HepG2 (cell line): ENCODE measurements around the gene TUBE1. TPM values are rescaled to one million over a fixed set of nuclear protein-coding genes. Genes with fewer than 3 reads are reported as not detected.

ENCODE experiments used
- ATAC-seq: fragments of 200-7000 bp; cut with Tn5 transposase; 3 replicates; pipeline ENCODE4 v1.9.1; 2020; ENCODE audit warnings: mild to moderate bottlenecking, moderate library complexity
- BruUV-seq: library from RNA; stranded (reverse); fragments of 400-500 nt; replicated peaks from 2 replicates; lab custom pipeline; 2021; lab: Mats Ljungman, UMichigan
- CTCF ChIA-PET: fragments of 300-600 bp; formaldehyde crosslinking; extraction: SDS; loops from one replicate; lab custom pipeline; 2021; ENCODE audit warnings: low total read pairs, inconsistent platforms, low intra/inter-chr PET ratio; lab: Yijun Ruan, JAX
- POLR2A ChIA-PET: fragments of 350-600 bp; sonication (Branson Sonifier 250); formaldehyde crosslinking; loops from one replicate; lab custom pipeline; 2020; ENCODE audit warnings: antibody characterized with exemption, inconsistent platforms; lab: Yijun Ruan, JAX
- DNase-seq: peaks from one replicate; pipeline ENCODE4 v3.0.0-alpha.2; 2015; ENCODE audit warnings: low spot score
- FAIRE-seq: peaks from 3 replicates; lab custom pipeline; 2011; peaks lifted over from hg19 to GRCh38; lab: Jason Lieb, UNC
- H2AFZ ChIP-seq: one replicate; pipeline ENCODE4 v1.6.1; 2011; ENCODE audit warnings: low read length, inconsistent platforms
- H3K27ac ChIP-seq: fragments of 300-600 bp; 3 replicates; pipeline ENCODE4 v1.8.0; 2011; ENCODE audit warnings: mixed run types, mild to moderate bottlenecking, mixed read lengths, low read length, inconsistent platforms; ENCODE audit not compliant: insufficient read depth; ENCODE audit errors: extremely low read length
- H3K27me3 ChIP-seq, 2 experiments: fragments of 200-600 bp in 1 of 2; 2 replicates in 1 of 2; 3 replicates in 1 of 2; pipeline versions ENCODE4 v1.6.0 to v1.8.0; 2011; ENCODE audit warnings: low read length in 2 of 2, mild to moderate bottlenecking in 2 of 2, moderate library complexity in 2 of 2, inconsistent platforms in 1 of 2; ENCODE audit not compliant: insufficient read depth in 2 of 2, control insufficient read depth in 1 of 2
- H3K36me3 ChIP-seq, 2 experiments: fragments of 200-600 bp in 1 of 2; replicated peaks in 1 of 2; 2 replicates in 1 of 2; 3 replicates in 1 of 2; pipeline versions ENCODE4 v1.5.1 to v1.8.0; 2011; ENCODE audit warnings: low read length in 2 of 2, inconsistent platforms in 1 of 2; ENCODE audit not compliant: insufficient read depth in 2 of 2, control insufficient read depth in 1 of 2
- H3K4me1 ChIP-seq: 2 replicates; pipeline ENCODE4 v1.5.1; 2012; ENCODE audit warnings: low read length, inconsistent platforms; ENCODE audit not compliant: insufficient read depth
- H3K4me2 ChIP-seq: 2 replicates; pipeline ENCODE4 v1.6.0; 2011; ENCODE audit warnings: low read depth, low read length, inconsistent platforms
- H3K4me3 ChIP-seq, 3 experiments: fragments of 200-600 bp in 1 of 3; sonication (generic), shearing (Covaris generic) in 1 of 3; replicated peaks in 1 of 3; 2 replicates each; pipeline ENCODE4 v1.5.1; 2011 to 2016; ENCODE audit warnings: low read length in 3 of 3, inconsistent platforms in 2 of 3, low read depth in 2 of 3, mild to moderate bottlenecking in 2 of 3, control low read depth in 1 of 3, mixed read lengths in 1 of 3; ENCODE audit not compliant: insufficient read depth in 1 of 3
- H3K79me2 ChIP-seq: one replicate; pipeline ENCODE4 v1.6.1; 2011; ENCODE audit warnings: low read length, inconsistent platforms; ENCODE audit not compliant: insufficient read depth
- H3K9ac ChIP-seq: 2 replicates; pipeline ENCODE4 v1.6.0; 2011; ENCODE audit warnings: mild to moderate bottlenecking, low read depth, low read length, inconsistent platforms; ENCODE audit not compliant: insufficient read depth
- H3K9me3 ChIP-seq: 2 replicates; pipeline ENCODE4 v1.5.1; 2012; ENCODE audit warnings: mild to moderate bottlenecking, low read length
- H4K20me1 ChIP-seq: 2 replicates; pipeline ENCODE4 v1.6.0; 2011; ENCODE audit warnings: inconsistent platforms, mild to moderate bottlenecking, low read length, moderate library complexity; ENCODE audit not compliant: insufficient read depth
- AHR ChIP-seq: IDR thresholded peaks from 2 replicates; pipeline ENCODE4 v1.6.1; 2018; ENCODE audit warnings: missing genetic modification reagents, missing compliant biosample characterization
- FOXC1 ChIP-seq: sonication (generic); formaldehyde crosslinking; IDR thresholded peaks from 2 replicates; pipeline ENCODE4 v1.8.0; 2022; ENCODE audit warnings: mild to moderate bottlenecking, missing genetic modification reagents, borderline replicate concordance
- FOXO1 ChIP-seq: sonication (generic); formaldehyde crosslinking; IDR thresholded peaks from 2 replicates; pipeline ENCODE4 v1.4.0; 2020; ENCODE audit warnings: missing genetic modification reagents
- KLF12 ChIP-seq: sonication (generic); formaldehyde crosslinking; IDR thresholded peaks from 2 replicates; pipeline ENCODE4 v1.4.0; 2020; ENCODE audit warnings: missing genetic modification reagents, borderline replicate concordance
- ONECUT2 ChIP-seq: sonication (generic); formaldehyde crosslinking; IDR thresholded peaks from 2 replicates; pipeline ENCODE4 v1.4.0; 2020; ENCODE audit warnings: missing genetic modification reagents
- SPEN ChIP-seq: sonication (generic); formaldehyde crosslinking; IDR thresholded peaks from 2 replicates; pipeline ENCODE4 v1.5.1; 2020; ENCODE audit warnings: low read depth, mild to moderate bottlenecking, missing genetic modification reagents
- ZBTB21 ChIP-seq: sonication (generic); formaldehyde crosslinking; IDR thresholded peaks from 2 replicates; pipeline ENCODE4 v1.4.0; 2020; ENCODE audit warnings: missing genetic modification reagents
- ZNF33B ChIP-seq: sonication (generic); formaldehyde crosslinking; IDR thresholded peaks from 2 replicates; pipeline ENCODE4 v1.5.1; 2020; ENCODE audit warnings: mild to moderate bottlenecking, missing genetic modification reagents
- ZNF569 ChIP-seq: sonication (generic); formaldehyde crosslinking; IDR thresholded peaks from 2 replicates; pipeline ENCODE4 v1.5.0; 2020; ENCODE audit warnings: mild to moderate bottlenecking, missing genetic modification reagents, moderate library complexity, borderline replicate concordance
- ZNF839 ChIP-seq: sonication (generic); formaldehyde crosslinking; IDR thresholded peaks from 2 replicates; pipeline ENCODE4 v1.4.0; 2020; ENCODE audit warnings: missing genetic modification reagents, mild to moderate bottlenecking, borderline replicate concordance
- WGBS: methylation state at CpG from one replicate; pipeline ENCODE4 v1.1.6; 2017; ENCODE audit warnings: low lambda C conversion rate; 5-methylcytosine and 5-hydroxymethylcytosine counted together
- in situ Hi-C: cut with HindIII; loops from 2 replicates; pipeline ENCODE4 v1.10.0; 2017; ENCODE audit warnings: low pct_unique_long_range_greater_than_20kb; ENCODE audit not compliant: extremely low pct_ligation_motif_present
- intact Hi-C: fragments of 100-400 bp; cut with micrococcal nuclease; formaldehyde crosslinking; loops from one replicate; pipeline ENCODE4 v1.10.0; 2022; ENCODE audit not compliant: unreplicated experiment
- polyA plus RNA-seq, 8 experiments: library from polyadenylated mRNA; depleted of rRNA in 3 of 8; stranded (reverse) in 7 of 8; unstranded in 1 of 8; fragments of >200 nt; fragmentation: Illumina TruSeq in 4 of 8; extraction: Trizol in 4 of 8; gene quantifications; 2 replicates each; pipeline versions ENCODE4 v1.2.1 to v1.2.3, GENCODE V29; 2011 to 2016; ENCODE audit warnings: low read depth in 4 of 8, missing spikeins in 1 of 8, mixed read lengths in 1 of 8; ENCODE audit not compliant: insufficient read depth in 1 of 8
- total RNA-seq, 5 experiments: library from RNA; depleted of rRNA; stranded (reverse); fragments of >200 nt; fragmentation: Illumina TruSeq; extraction: Trizol; gene quantifications; 2 replicates each; pipeline ENCODE4 v1.2.3, GENCODE V29; 2016; ENCODE audit warnings: low read depth in 1 of 5
- TF ChIP-seq, protein P1 (sequence below): sonication (generic); formaldehyde crosslinking; IDR thresholded peaks from 2 replicates; pipeline ENCODE4 v1.4.0; 2020; ENCODE audit warnings: missing genetic modification reagents, borderline replicate concordance

Gene TUBE1
- total and polyA plus RNA-seq, 2 of the 13 experiments (the other 11 are each of a cell fraction or from before 2014, with no cell fraction given) = 17.3 to 22.6 TPM

DNA sequence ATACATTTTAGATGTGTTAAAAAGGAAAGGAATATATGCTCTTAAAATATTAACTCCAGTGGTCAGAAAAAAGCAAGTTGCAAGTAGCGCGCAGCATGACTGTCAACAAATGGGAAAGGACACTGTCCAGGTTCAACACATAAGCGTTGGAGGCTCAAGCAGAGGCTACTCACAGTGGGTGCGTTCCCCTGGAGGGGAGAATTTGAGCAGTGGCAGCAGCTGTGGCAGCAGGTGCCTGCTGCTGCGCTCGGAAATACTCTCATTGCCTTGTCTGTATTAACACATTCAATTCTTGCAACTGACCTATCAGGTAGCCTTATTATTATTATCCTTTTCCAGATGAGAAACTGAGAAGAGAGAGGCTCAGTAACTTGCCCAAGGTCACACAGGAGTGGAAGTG lies 55.3 kb downstream of the TUBE1 start:
- FAIRE-seq (no peak), ATAC-seq (no peak), DNase-seq (no peak)
- Histone ChIP-seq H4K20me1 (no peaks in the 10 kb centered on the region), H3K27ac (no peak overlapping the region), H3K4me3 (no peak overlapping the region), H3K9ac (no peak overlapping the region), H3K27me3 (peaks cover 0 to 10% of the 10 kb centered on the region in 2 experiments; a peak in 3 of 5 replicates), H3K4me1 (peaks cover 40% of the 10 kb centered on the region), H3K79me2 (no peaks in the 10 kb centered on the region), H3K36me3 (no peaks in the 10 kb centered on the region), H3K4me2 (no peak overlapping the region), H3K9me3 (no peaks in the 10 kb centered on the region), H2AFZ (no peak overlapping the region)
- in situ Hi-C loops = no loop called here
- WGBS = 70% methylated on average over 6 of the region's 6 CpGs
- ChIA-PET POLR2A (no interaction called here), CTCF (no interaction called here)
- BruUV-seq = no TSS peak
- intact Hi-C loops = no loop called here
- TF ChIP-seq AHR (CRISPR knock-in tag) (no peak), ZBTB21 (CRISPR knock-in tag) (no peak), ZNF569 (CRISPR knock-in tag) (no peak), FOXC1 (CRISPR knock-in tag) (no peak), ONECUT2 (CRISPR knock-in tag) (no peak), SPEN (CRISPR knock-in tag) (no peak), KLF12 (no peak), FOXO1 (no peak), ZNF33B (CRISPR knock-in tag) (no peak), ZNF839 (CRISPR knock-in tag) (no peak)
- TF ChIP-seq, protein P1, sequence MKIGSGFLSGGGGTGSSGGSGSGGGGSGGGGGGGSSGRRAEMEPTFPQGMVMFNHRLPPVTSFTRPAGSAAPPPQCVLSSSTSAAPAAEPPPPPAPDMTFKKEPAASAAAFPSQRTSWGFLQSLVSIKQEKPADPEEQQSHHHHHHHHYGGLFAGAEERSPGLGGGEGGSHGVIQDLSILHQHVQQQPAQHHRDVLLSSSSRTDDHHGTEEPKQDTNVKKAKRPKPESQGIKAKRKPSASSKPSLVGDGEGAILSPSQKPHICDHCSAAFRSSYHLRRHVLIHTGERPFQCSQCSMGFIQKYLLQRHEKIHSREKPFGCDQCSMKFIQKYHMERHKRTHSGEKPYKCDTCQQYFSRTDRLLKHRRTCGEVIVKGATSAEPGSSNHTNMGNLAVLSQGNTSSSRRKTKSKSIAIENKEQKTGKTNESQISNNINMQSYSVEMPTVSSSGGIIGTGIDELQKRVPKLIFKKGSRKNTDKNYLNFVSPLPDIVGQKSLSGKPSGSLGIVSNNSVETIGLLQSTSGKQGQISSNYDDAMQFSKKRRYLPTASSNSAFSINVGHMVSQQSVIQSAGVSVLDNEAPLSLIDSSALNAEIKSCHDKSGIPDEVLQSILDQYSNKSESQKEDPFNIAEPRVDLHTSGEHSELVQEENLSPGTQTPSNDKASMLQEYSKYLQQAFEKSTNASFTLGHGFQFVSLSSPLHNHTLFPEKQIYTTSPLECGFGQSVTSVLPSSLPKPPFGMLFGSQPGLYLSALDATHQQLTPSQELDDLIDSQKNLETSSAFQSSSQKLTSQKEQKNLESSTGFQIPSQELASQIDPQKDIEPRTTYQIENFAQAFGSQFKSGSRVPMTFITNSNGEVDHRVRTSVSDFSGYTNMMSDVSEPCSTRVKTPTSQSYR = no peak
